IMR-90 (cell line): ENCODE data around the gene TNNC2. TPM values are rescaled to one million over a fixed set of nuclear protein-coding genes. Genes with fewer than 3 reads are reported as not detected.

Experiments
- ATAC-seq: fragments of 200-7000 bp; cut with Tn5 transposase; 2 replicates; pipeline ENCODE4 v1.9.1; 2020; ENCODE audit warnings: low read depth, mild to moderate bottlenecking, moderate library complexity
- BruUV-seq: library from RNA; stranded (reverse); fragments of 400-500 nt; replicated peaks from 2 replicates; lab custom pipeline; 2021; lab: Mats Ljungman, UMichigan
- CTCF ChIA-PET: fragments of 300-600 bp; formaldehyde crosslinking; extraction: SDS; loops from one replicate; lab custom pipeline; 2021; ENCODE audit warnings: antibody characterized with exemption; lab: Yijun Ruan, JAX
- POLR2A ChIA-PET: fragments of 300-600 bp; sonication (Branson Sonifier 250); formaldehyde crosslinking; loops from one replicate; lab custom pipeline; 2022; ENCODE audit warnings: antibody characterized with exemption; ENCODE audit not compliant: unreplicated experiment; lab: Charles Lee
- DNase-seq: peaks from one replicate; pipeline ENCODE4 v3.0.0; 2013
- H2AFZ ChIP-seq: replicated peaks from 2 replicates; pipeline ENCODE3; 2013; ENCODE audit warnings: low read length, mild to moderate bottlenecking; ENCODE audit not compliant: poor library complexity
- H2AK5ac ChIP-seq: 2 replicates; pipeline ENCODE4 v1.6.1; 2013; ENCODE audit warnings: low read depth, low read length, inconsistent platforms
- H2AK9ac ChIP-seq: replicated peaks from 2 replicates; pipeline ENCODE3; 2013; ENCODE audit warnings: mild to moderate bottlenecking, low read depth, low read length, moderate library complexity; ENCODE audit not compliant: poor library complexity
- H2BK120ac ChIP-seq: 2 replicates; pipeline ENCODE4 v1.6.1; 2013; ENCODE audit warnings: low read depth, low read length, inconsistent platforms
- H2BK15ac ChIP-seq: 3 replicates; pipeline ENCODE4 v1.6.1; 2013; ENCODE audit warnings: low read depth, low read length, inconsistent platforms
- H2BK20ac ChIP-seq: 2 replicates; pipeline ENCODE4 v1.6.1; 2013; ENCODE audit warnings: low read depth, mild to moderate bottlenecking, inconsistent platforms, low read length, moderate library complexity
- H2BK5ac ChIP-seq: 2 replicates; pipeline ENCODE4 v1.6.1; 2013; ENCODE audit warnings: mild to moderate bottlenecking, low read depth, low read length, inconsistent platforms; ENCODE audit not compliant: poor library complexity, severe bottlenecking
- H3K14ac ChIP-seq: replicated peaks from 2 replicates; pipeline ENCODE4 v1.6.1; 2013; ENCODE audit warnings: low read depth, low read length, inconsistent platforms
- H3K18ac ChIP-seq: 2 replicates; pipeline ENCODE4 v1.6.1; 2013; ENCODE audit warnings: low read depth, low read length, control low read depth
- H3K23ac ChIP-seq: 2 replicates; pipeline ENCODE4 v1.6.1; 2013; ENCODE audit warnings: low read depth, low read length, inconsistent platforms
- H3K27ac ChIP-seq: 2 replicates; pipeline ENCODE4 v1.5.1; 2013; ENCODE audit warnings: mild to moderate bottlenecking, control low read depth, low read length; ENCODE audit not compliant: insufficient read depth
- H3K27me3 ChIP-seq: 2 replicates; pipeline ENCODE4 v1.6.1; 2013; ENCODE audit warnings: low read length; ENCODE audit not compliant: control insufficient read depth, insufficient read depth
- H3K36me3 ChIP-seq: 2 replicates; pipeline ENCODE4 v1.6.1; 2013; ENCODE audit warnings: low read length, mixed read lengths; ENCODE audit not compliant: control insufficient read depth, insufficient read depth
- H3K4ac ChIP-seq: 2 replicates; pipeline ENCODE4 v1.6.1; 2013; ENCODE audit warnings: low read depth, low read length, inconsistent platforms
- H3K4me1 ChIP-seq: 2 replicates; pipeline ENCODE4 v1.6.1; 2013; ENCODE audit warnings: low read length, mixed read lengths; ENCODE audit not compliant: control insufficient read depth, insufficient read depth
- H3K4me2 ChIP-seq: 2 replicates; pipeline ENCODE4 v1.6.1; 2013; ENCODE audit warnings: low read depth, mild to moderate bottlenecking, control low read depth, low read length, moderate library complexity
- H3K4me3 ChIP-seq: 2 replicates; pipeline ENCODE4 v1.5.1; 2013; ENCODE audit warnings: low read depth, mild to moderate bottlenecking, control low read depth, low read length, moderate library complexity; ENCODE audit not compliant: insufficient read depth
- H3K56ac ChIP-seq: 2 replicates; pipeline ENCODE4 v1.6.1; 2013; ENCODE audit warnings: low read length, inconsistent platforms; ENCODE audit not compliant: insufficient read depth; ENCODE audit errors: extremely low read depth
- H3K79me1 ChIP-seq, 2 experiments: 2 replicates each; pipeline ENCODE4 v1.6.1; 2013; ENCODE audit warnings: low read length in 2 of 2, inconsistent platforms in 1 of 2, low read depth in 1 of 2
- H3K9ac ChIP-seq: 2 replicates; pipeline ENCODE4 v1.6.1; 2013; ENCODE audit warnings: low read depth, low read length, control low read depth
- H3K9me1 ChIP-seq: 2 replicates; pipeline ENCODE4 v1.6.1; 2013; ENCODE audit warnings: low read length, inconsistent platforms; ENCODE audit not compliant: insufficient read depth
- H3K9me3 ChIP-seq: 2 replicates; pipeline ENCODE4 v1.6.1; 2013; ENCODE audit warnings: low read length; ENCODE audit not compliant: control insufficient read depth, insufficient read depth
- H4K20me1 ChIP-seq: 2 replicates; pipeline ENCODE4 v1.6.1; 2013; ENCODE audit warnings: low read length, inconsistent platforms; ENCODE audit not compliant: insufficient read depth
- H4K5ac ChIP-seq: 2 replicates; pipeline ENCODE4 v1.6.1; 2013; ENCODE audit warnings: mild to moderate bottlenecking, low read depth, low read length, control low read depth
- H4K8ac ChIP-seq, 2 experiments: 2 replicates each; pipeline ENCODE4 v1.6.1; 2013; ENCODE audit warnings: low read depth in 2 of 2, low read length in 2 of 2, control low read depth in 1 of 2, inconsistent platforms in 1 of 2
- H4K91ac ChIP-seq: 2 replicates; pipeline ENCODE4 v1.6.1; 2013; ENCODE audit warnings: low read depth, low read length, inconsistent platforms; ENCODE audit not compliant: insufficient read depth
- CEBPB ChIP-seq: IDR thresholded peaks from 2 replicates; pipeline ENCODE4 v1.6.1; 2012; ENCODE audit warnings: low read depth, low read length, improper control_type of control experiment
- CHD1 ChIP-seq: IDR thresholded peaks from 2 replicates; pipeline ENCODE4 v1.6.1; 2012; ENCODE audit warnings: low read depth, low read length, improper control_type of control experiment
- MAZ ChIP-seq: IDR thresholded peaks from 2 replicates; pipeline ENCODE4 v1.6.1; 2012; ENCODE audit warnings: low read depth, mild to moderate bottlenecking, low read length, improper control_type of control experiment, moderate library complexity, borderline replicate concordance
- NFE2L2 ChIP-seq: fragments of 150-350 bp; IDR thresholded peaks from 2 replicates; pipeline ENCODE4 v1.6.1; 2016; ENCODE audit warnings: low read depth, mild to moderate bottlenecking, low read length
- POLR2A ChIP-seq: IDR thresholded peaks from 2 replicates; pipeline ENCODE4 v1.6.1; 2012; ENCODE audit warnings: mild to moderate bottlenecking, low read depth, low read length
- SMC3 ChIP-seq: fragments of 150-350 bp; IDR thresholded peaks from 2 replicates; pipeline ENCODE4 v1.6.1; 2016; ENCODE audit warnings: low read depth, mild to moderate bottlenecking, antibody characterized with exemption, low read length, moderate library complexity
- WGBS, 2 experiments: methylation state at CpG; one replicate each; pipeline versions ENCODE4 v1.1.5 to v1.1.7; 2013; ENCODE audit warnings: missing lambda C conversion rate in 2 of 2; ENCODE audit not compliant: insufficient read length in 1 of 2; ENCODE audit errors: extremely low coverage in 2 of 2; 5-methylcytosine and 5-hydroxymethylcytosine counted together
- dilution Hi-C: fragments of 300-500 bp; cut with HindIII; formaldehyde crosslinking; loops from one replicate; pipeline ENCODE4 v1.14.3; 2018; ENCODE audit warnings: low sequenced_read_pairs; ENCODE audit not compliant: unreplicated experiment
- in situ Hi-C: fragments of 300-500 bp; cut with MboI; formaldehyde crosslinking; loops from 3 replicates; pipeline ENCODE4 v1.14.3; 2019; ENCODE audit warnings: low sequenced_read_pairs, inconsistent platforms, mixed read lengths
- intact Hi-C: fragments of 100-400 bp; cut with micrococcal nuclease; formaldehyde crosslinking; loops from 2 replicates; pipeline ENCODE4 v1.10.0; 2022
- polyA plus RNA-seq, 3 experiments: library from polyadenylated mRNA; depleted of rRNA; stranded (reverse); fragments of >200 nt; gene quantifications; 2 replicates each; pipeline ENCODE4 v1.2.3, GENCODE V29; 2012; ENCODE audit warnings: low replicate concordance in 1 of 3
- total RNA-seq: library from RNA; depleted of rRNA; stranded (reverse); fragments of >200 nt; gene quantifications from 2 replicates; pipeline ENCODE4 v1.2.3, GENCODE V29; 2012

The TNNC2 gene
- total and polyA plus RNA-seq, 2 of the 4 experiments (the other 2 are of a cell fraction), result 0.46 TPM; not detected in 1

DNA sequence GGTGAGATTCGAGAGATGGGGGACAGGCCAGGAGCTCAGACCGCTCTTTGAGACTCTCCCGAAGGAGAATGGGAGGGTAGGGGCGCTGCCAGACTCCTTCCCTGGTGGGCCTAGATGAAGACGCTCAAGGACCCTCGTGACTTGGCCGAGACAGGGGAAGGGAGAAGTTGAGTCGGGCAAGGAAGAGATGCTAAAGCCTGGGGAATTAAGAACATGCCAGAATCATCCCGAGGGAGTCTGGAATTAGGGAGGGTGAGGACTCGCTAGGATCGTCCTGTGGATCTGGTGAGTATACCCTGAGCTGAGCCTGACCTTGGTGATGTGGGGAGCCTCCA lies 14.1 kb downstream of the TNNC2 start:
- Histone ChIP-seq H3K14ac (peak overlapping the region; percentile 65), H3K9me3 (no peaks in the 10 kb centered on the region), H2BK120ac (no peak overlapping the region), H2BK5ac (peak overlapping the region; percentile 22), H3K4me3 (peak overlapping the region; percentile 53), H2AFZ (peak overlapping the region; percentile 83), H3K9ac (peak overlapping the region; percentile 84), H2AK5ac (peak overlapping the region; percentile 37; the same call in 1 of the 2 replicates), H3K18ac (no peak overlapping the region), H3K9me1 (peaks cover 12% of the 10 kb centered on the region; the same call in 1 of the 2 replicates), H3K79me1 (peaks cover 19 to 42% of the 10 kb centered on the region in 2 experiments), H3K36me3 (peaks cover 22% of the 10 kb centered on the region), H4K20me1 (peaks cover 12% of the 10 kb centered on the region; the same call in 1 of the 2 replicates), H2AK9ac (peak overlapping the region; percentile 95), H4K8ac (peak overlapping the region; percentile 51 to 81; a peak in 3 of 4 replicates), H4K5ac (no peak overlapping the region), H4K91ac (peak overlapping the region; percentile 77), H3K4me1 (peaks cover 16% of the 10 kb centered on the region), H3K4me2 (peak overlapping the region; percentile 94), H3K56ac (peak overlapping the region; percentile 70), H3K27me3 (no peaks in the 10 kb centered on the region), H3K23ac (peak overlapping the region; percentile 77), H2BK20ac (no peak overlapping the region), H2BK15ac (no peak overlapping the region), H3K4ac (peak overlapping the region; percentile 77), H3K27ac (peak overlapping the region; percentile 14; the same call in 1 of the 2 replicates)
- in situ Hi-C loops, result no loop called here
- no peak for ATAC-seq
- 0% methylated on average over 5 of the region's 11 CpGs; no CpG with 5 or more reads in 1 of the 2 experiments for WGBS, 2 experiments
- POLR2A ChIA-PET, result no interaction called here
- CTCF ChIA-PET, result interaction anchor here (1.4 kb wide), 1 partner anchor 14 kb away, joined by 3 read pairs; no protein-coding TSS in a partner anchor
- intact Hi-C loops, result no loop called here
- dilution Hi-C loops, result no loop called here
- TF ChIP-seq POLR2A (no peak), NFE2L2 (no peak), CHD1 (no peak), MAZ (no peak), CEBPB (no peak), SMC3 (no peak)
- DNase-seq, result no peak
- no TSS peak for BruUV-seq
